Panc1 (cell line): ENCODE results near the gene SLC35A1.

Experiments used
- CTCF ChIP-seq: fragments of 450-650 bp; IDR thresholded peaks from 2 replicates; pipeline ENCODE4 v1.5.1; 2017; ENCODE audit warnings: mild to moderate bottlenecking
- POLR2AphosphoS5 ChIP-seq: IDR thresholded peaks from 2 replicates; pipeline ENCODE4 v1.6.1; 2012; ENCODE audit warnings: mild to moderate bottlenecking, low read depth, low read length, moderate library complexity
- REST ChIP-seq, 2 experiments: IDR thresholded peaks; 2 replicates each; pipeline ENCODE4 v1.6.1; 2011 to 2012; ENCODE audit warnings: low read depth in 2 of 2, control low read depth in 1 of 2, low read length in 1 of 2, mild to moderate bottlenecking in 1 of 2, moderate library complexity in 1 of 2; ENCODE audit not compliant: insufficient read depth in 1 of 2
- TCF7L2 ChIP-seq: IDR thresholded peaks from 2 replicates; pipeline ENCODE4 v1.6.1; 2011; ENCODE audit warnings: mild to moderate bottlenecking, low read depth, low read length, inconsistent platforms

- TF ChIP-seq CTCF (no peak), TCF7L2 (no peak), POLR2AphosphoS5 (no peak), REST (IDR thresholded peaks at IDR 0.05; ENCODE audit: insufficient read depth in 1 of 2, low read depth in 2 of 2, low read length in 1 of 2) (no peak)
These were observed 69.0 kb downstream of the SLC35A1 start for GRCh38 chr6:87541744-87542143.
